HUES6 (cell line): ENCODE measurements around the gene NRG3.
"Not testable (repeated sequence)": the region's sequence is repeated elsewhere in the genome, so short reads cannot be mapped to it uniquely, and the experiment has no call there.

Experiments used
- H3K27ac ChIP-seq: 2 replicates; pipeline ENCODE4 v1.7.0; 2013; ENCODE audit warnings: low read depth, mild to moderate bottlenecking, low read length, inconsistent platforms
- H3K27me3 ChIP-seq: 2 replicates; pipeline ENCODE4 v1.6.1; 2013; ENCODE audit warnings: low read length; ENCODE audit not compliant: control insufficient read depth, insufficient read depth
- H3K36me3 ChIP-seq: 2 replicates; pipeline ENCODE4 v1.6.1; 2013; ENCODE audit warnings: low read length; ENCODE audit not compliant: control insufficient read depth, insufficient read depth
- H3K4me1 ChIP-seq: 2 replicates; pipeline ENCODE4 v1.6.1; 2013; ENCODE audit warnings: low read length; ENCODE audit not compliant: control insufficient read depth, insufficient read depth
- H3K4me3 ChIP-seq: 2 replicates; pipeline ENCODE4 v1.5.1; 2013; ENCODE audit warnings: low read depth, low read length
- H3K9ac ChIP-seq: one replicate; pipeline ENCODE4 v1.6.1; 2013; ENCODE audit warnings: mild to moderate bottlenecking, low read length
- H3K9me3 ChIP-seq: 2 replicates; pipeline ENCODE4 v1.6.1; 2013; ENCODE audit warnings: low read depth, low read length; ENCODE audit not compliant: control insufficient read depth, insufficient read depth

Gene NRG3

DNA sequence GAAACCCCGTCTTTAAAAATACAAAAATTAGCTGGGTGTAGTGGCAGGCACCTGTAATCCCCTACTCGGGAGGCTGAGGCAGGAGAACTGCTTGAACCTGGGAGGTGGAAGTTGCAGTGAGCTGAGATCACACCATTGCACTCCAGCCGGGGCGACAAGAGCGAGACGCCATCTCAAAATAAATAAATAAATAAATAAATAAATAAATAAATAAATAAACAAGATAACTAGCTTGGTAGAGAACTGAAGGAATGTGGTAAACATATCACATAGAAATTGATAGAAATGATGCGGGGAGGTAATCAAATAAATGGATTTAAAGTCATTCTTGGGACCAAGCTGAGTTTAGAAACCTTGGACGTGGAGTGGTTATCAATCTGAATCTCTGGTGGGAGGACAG is 1131.5 kb downstream of the NRG3 start:
- not testable (repeated sequence) for H3K36me3 ChIP-seq, H3K27me3 ChIP-seq, H3K27ac ChIP-seq, H3K4me1 ChIP-seq, H3K9me3 ChIP-seq, H3K4me3 ChIP-seq, H3K9ac ChIP-seq

DNA sequence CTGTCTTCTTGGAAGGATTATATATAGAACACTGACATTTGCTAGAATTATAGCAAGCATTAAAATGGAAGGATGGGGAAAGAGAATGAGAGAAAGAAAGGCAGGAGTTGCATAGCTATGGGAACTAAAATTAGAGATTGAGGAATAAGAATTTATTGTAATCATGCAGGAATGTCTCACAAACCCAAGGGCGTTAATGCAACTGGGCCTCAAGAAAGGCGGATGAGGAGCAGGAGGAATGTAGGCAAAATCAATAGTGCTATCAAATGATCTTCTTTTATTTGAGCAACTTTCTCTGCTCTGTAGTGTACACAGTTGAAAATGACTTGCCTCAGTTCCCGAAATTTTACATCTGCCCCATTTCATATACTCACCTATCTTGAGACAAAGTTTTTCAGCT is 1132.5 kb downstream of the NRG3 start:
- Histone ChIP-seq H3K4me3 (no peak overlapping the region), H3K9me3 (no peaks in the 10 kb centered on the region), H3K27ac (no peak overlapping the region), H3K36me3 (no peaks in the 10 kb centered on the region), H3K27me3 (no peaks in the 10 kb centered on the region), H3K9ac (no peak overlapping the region), H3K4me1 (peaks cover 3% of the 10 kb centered on the region)

DNA sequence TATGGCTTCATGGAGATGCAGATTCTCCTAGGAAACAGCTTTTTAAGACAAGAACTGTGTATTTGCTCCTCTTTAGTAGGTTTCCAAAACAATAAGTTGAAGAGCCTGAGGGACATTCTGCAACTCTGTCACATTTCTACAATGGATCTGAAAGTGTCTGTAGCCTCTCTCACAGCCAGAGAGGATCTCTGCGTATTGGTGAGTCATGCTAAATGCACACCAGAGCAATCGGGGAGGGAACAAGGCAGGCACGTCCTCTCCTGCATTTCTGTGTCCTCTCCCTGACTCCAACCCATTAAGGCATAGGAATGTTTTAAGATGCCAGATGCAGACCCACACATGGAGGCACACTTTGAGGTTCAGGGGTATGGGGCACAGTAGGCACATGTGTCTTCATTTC is 1137.9 kb downstream of the NRG3 start:
- no peaks in the 10 kb centered on the region for H3K27me3 ChIP-seq
- H3K9me3 ChIP-seq, result peaks cover under 1% of the 10 kb centered on the region; the same call in 1 of the 2 replicates
- no peak overlapping the region for H3K27ac ChIP-seq
- no peaks in the 10 kb centered on the region for H3K36me3 ChIP-seq
- H3K4me3 ChIP-seq, result no peak overlapping the region
- no peak overlapping the region for H3K9ac ChIP-seq
- H3K4me1 ChIP-seq, result peaks cover 11% of the 10 kb centered on the region

DNA sequence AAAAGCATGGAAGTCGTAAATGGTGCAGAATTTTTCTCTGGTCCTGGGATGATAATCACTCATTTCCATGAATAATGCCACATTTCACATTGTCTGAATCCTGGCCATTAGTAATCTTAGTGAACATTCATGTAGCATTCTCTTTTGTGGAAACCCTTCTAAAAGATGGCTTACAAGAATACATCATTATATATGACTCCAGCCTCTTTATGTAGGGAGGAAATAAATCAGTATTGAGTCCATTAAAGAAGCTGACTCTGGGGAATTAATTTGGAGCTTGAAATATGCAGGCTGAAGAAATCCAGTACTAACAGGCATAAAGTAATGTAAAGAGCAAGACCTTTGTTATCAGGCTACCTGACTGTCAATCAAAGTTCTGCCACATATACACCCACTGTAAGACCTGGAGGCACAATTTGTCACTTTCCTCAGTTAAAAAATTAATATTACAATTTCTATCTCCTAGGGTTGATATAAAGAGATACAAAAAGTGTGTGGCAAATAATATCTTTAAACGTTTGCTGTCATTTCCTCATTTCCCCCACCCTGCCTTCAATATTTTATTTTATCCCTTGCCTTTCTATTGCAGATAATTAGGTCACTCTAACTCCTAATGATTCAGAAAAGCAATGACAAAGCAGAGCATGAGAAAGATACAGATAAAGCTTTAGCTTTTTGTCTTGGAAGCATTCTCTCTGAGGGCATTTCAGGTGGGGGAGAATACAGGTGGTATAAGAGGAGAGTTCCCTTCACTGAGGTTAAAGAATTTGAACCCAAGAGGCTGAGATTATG is 1142.3 kb downstream of the NRG3 start:
- H3K4me3 ChIP-seq, result no peak overlapping the region
- peaks cover 8% of the 10 kb centered on the region for H3K4me1 ChIP-seq
- H3K9ac ChIP-seq, result no peak overlapping the region
- H3K9me3 ChIP-seq, result peaks cover 22% of the 10 kb centered on the region; the same call in 1 of the 2 replicates
- no peak overlapping the region for H3K27ac ChIP-seq
- H3K27me3 ChIP-seq, result no peaks in the 10 kb centered on the region
- no peaks in the 10 kb centered on the region for H3K36me3 ChIP-seq

DNA sequence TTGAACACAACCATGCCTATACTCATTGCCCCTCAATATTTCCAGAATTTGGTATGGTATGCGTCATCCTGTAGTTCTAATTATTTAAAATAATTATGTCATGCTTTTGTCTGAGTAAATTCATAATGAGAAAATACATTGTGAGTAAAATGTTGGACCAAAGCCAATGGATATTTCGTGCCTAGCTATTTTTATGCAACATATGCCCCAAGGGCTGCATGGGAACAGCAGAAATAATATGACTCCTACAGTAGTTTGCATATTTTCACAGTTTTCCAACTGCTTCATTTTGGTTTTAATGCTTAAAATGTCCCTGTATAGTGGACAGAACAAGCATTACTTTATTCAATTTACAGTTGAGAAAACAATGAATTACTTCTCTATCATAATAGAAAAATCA is 1148.7 kb downstream of the NRG3 start:
- Histone ChIP-seq H3K4me3 (no peak overlapping the region), H3K4me1 (no peaks in the 10 kb centered on the region), H3K27me3 (no peaks in the 10 kb centered on the region), H3K9ac (no peak overlapping the region), H3K9me3 (peaks cover 14% of the 10 kb centered on the region; the same call in 1 of the 2 replicates), H3K36me3 (no peaks in the 10 kb centered on the region), H3K27ac (no peak overlapping the region)
